GM12891 (cell line): ENCODE data around the gene CLDN19.
A peak's percentile ranks its signal among the peaks of the same experiment; 100 is the strongest.

Experiments used
- POLR2A ChIP-seq: IDR thresholded peaks from 2 replicates; pipeline ENCODE4 v1.6.1; 2011; ENCODE audit warnings: low read depth, low read length, control low read depth
- POLR2AphosphoS5 ChIP-seq: IDR thresholded peaks from 2 replicates; pipeline ENCODE4 v1.6.1; 2011; ENCODE audit warnings: low read depth, low read length, control low read depth
- SPI1 ChIP-seq: IDR thresholded peaks from 2 replicates; pipeline ENCODE4 v1.6.1; 2011; ENCODE audit warnings: low read depth, low read length, control low read depth
- TAF1 ChIP-seq: IDR thresholded peaks from 2 replicates; pipeline ENCODE4 v1.6.1; 2011; ENCODE audit warnings: low read depth, low read length, control low read depth

DNA sequence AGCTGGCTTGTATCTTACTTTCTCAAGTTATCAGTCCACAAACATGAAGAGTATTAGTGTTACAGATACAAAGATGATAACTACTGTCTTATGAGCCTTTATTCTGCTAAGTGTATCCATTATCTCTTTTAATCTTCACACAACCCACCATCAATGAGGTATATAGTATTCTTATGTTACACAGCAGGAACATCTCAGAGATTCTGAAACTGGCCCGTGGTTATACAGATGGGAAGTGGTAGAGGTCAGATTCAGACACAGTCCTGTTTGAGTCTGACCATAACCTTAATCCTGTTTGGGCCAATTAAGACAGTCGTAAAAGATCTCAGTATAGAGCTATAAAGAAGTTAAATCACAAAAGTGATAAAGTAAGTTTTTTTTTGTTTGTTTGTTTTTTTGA lies 39.7 kb upstream of the CLDN19 start:
- no peak for TF ChIP-seq POLR2A
- TF ChIP-seq SPI1, result peak; percentile 60
- TF ChIP-seq POLR2AphosphoS5, result no peak
- TF ChIP-seq TAF1, result no peak
